NOMO-1 (cell line): ENCODE results near the gene DQX1.
"Not testable (repeated sequence)": the region's sequence is repeated elsewhere in the genome, so short reads cannot be mapped to it uniquely, and the experiment has no call there.

ENCODE experiments used
- DNase-seq, 2 experiments: peaks; one replicate each; lab custom pipeline; 2025; ENCODE audit not compliant: unreplicated experiment in 2 of 2; lab: John Stamatoyannopoulos, UW

Gene DQX1

DNA sequence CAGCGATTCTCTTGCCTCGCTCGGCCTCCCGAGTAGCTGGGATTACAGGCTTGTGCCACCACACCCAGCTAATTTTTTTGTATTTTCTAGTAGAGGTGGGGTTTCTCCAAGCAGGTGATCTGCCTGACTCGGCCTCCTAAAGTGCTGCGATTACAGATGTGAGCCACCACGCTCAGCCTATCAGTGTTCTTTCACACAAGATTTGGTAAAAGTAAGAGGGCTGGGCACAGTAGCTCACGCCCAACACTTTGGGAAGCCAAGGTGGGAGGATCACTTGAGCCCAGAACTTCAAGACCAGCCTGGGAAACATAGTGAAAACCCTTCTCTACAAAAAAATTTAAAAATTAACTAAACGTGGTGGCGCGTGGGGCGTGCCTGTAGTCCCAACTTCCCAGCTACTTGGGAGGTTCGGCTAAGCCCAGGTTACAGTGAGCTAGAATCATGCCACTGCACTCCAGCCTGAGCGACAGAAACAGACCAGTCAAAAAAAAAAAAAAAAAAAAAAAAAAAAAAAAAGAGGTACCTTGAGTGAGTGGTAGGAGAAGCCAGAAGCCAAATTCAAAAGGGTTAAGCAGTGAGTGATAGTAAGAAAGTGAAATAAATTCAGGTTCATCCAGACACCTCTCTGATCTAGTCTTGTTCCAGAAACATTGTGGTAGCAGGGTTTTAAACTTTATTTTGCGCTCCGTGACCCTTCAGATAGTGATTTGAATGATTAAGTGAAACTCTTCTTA is 54.5 kb downstream of the DQX1 start:
- peak in 1 of 2 experiments; percentile 19 for DNase-seq

GRCh38 chr2:74470742-74471141 is 55.3 kb downstream of the DQX1 start:
- DNase-seq, result not testable (repeated sequence)
